Measurements from ENCODE around the gene DDX60.
A peak's percentile ranks its signal among the peaks of the same experiment; 100 is the strongest.
"Not testable (repeated sequence)": the region's sequence is repeated elsewhere in the genome, so short reads cannot be mapped to it uniquely, and the experiment has no call there.

DDX60 gene

GRCh38 chr4:168325591-168325990 lies 7.0 kb upstream of the DDX60 start:
- H3K27ac ChIP-seq (ENCODE audit: low read length): no peak overlapping the region
- H3K4me1 ChIP-seq (ENCODE audit: insufficient read depth, low read length): no peaks in the 10 kb centered on the region
- no peaks in the 10 kb centered on the region for H3K27me3 ChIP-seq (ENCODE audit: insufficient read depth, low read length)
- H3K36me3 ChIP-seq (ENCODE audit: insufficient read depth, low read depth, low read length): no peaks in the 10 kb centered on the region
- no peak overlapping the region for H3K4me3 ChIP-seq (ENCODE audit: low read length)
- no peaks in the 10 kb centered on the region for H3K9me3 ChIP-seq (ENCODE audit: insufficient read depth, low read depth, low read length)
- H3K9ac ChIP-seq (ENCODE audit: low read depth, low read length): no peak overlapping the region

- no peak overlapping the region for H3K4me3 ChIP-seq (ENCODE audit: low read length)
- peaks cover 10% of the 10 kb centered on the region for H3K4me1 ChIP-seq (ENCODE audit: insufficient read depth, low read length)
- no peak overlapping the region for H3K9ac ChIP-seq (ENCODE audit: low read depth, low read length)
- no peaks in the 10 kb centered on the region for H3K9me3 ChIP-seq (ENCODE audit: insufficient read depth, low read depth, low read length)
- no peak overlapping the region for H3K27ac ChIP-seq (ENCODE audit: low read length)
- H3K36me3 ChIP-seq (ENCODE audit: insufficient read depth, low read depth, low read length): no peaks in the 10 kb centered on the region
- peaks cover 7% of the 10 kb centered on the region; the same call in 1 of the 2 replicates for H3K27me3 ChIP-seq (ENCODE audit: insufficient read depth, low read length)
Observed at GRCh38 chr4:168321006-168321405, 2.5 kb upstream of the DDX60 start.

- Histone ChIP-seq H3K9ac (ENCODE audit: low read depth, low read length) (no peak overlapping the region), H3K4me3 (ENCODE audit: low read length) (peak overlapping the region; percentile 78; the same call in 1 of the 2 replicates), H3K9me3 (ENCODE audit: insufficient read depth, low read depth, low read length) (no peaks in the 10 kb centered on the region), H3K4me1 (ENCODE audit: insufficient read depth, low read length) (peaks cover 10% of the 10 kb centered on the region), H3K27me3 (ENCODE audit: insufficient read depth, low read length) (peaks cover 7% of the 10 kb centered on the region; the same call in 1 of the 2 replicates), H3K27ac (ENCODE audit: low read length) (no peak overlapping the region), H3K36me3 (ENCODE audit: insufficient read depth, low read depth, low read length) (no peaks in the 10 kb centered on the region)
Observed at GRCh38 chr4:168319486-168320019, 1.0 kb upstream of the DDX60 start.

DNA sequence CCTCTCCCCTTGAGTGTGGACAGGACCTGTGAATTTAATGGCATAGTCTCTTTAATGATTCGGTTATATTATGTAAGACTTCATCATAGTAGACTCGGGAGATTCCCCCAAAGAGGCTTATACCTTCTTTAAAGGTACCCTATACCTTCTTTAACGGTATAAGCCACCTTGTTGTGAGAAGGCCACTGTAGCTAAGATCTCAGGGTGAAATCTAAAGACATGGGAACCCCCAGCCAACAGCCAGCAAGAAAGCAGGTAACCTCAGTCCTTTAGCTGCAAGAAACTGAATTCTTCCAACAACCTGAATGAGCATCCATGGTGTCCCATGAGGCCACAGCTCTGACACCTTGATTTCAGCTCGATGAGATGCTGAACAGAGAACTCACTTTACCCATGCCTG lies 931 bp downstream of the DDX60 start:
- Histone ChIP-seq H3K9me3 (ENCODE audit: insufficient read depth, low read depth, low read length) (no peaks in the 10 kb centered on the region), H3K36me3 (ENCODE audit: insufficient read depth, low read depth, low read length) (no peaks in the 10 kb centered on the region), H3K9ac (ENCODE audit: low read depth, low read length) (no peak overlapping the region), H3K27me3 (ENCODE audit: insufficient read depth, low read length) (peaks cover 7% of the 10 kb centered on the region; the same call in 1 of the 2 replicates), H3K4me3 (ENCODE audit: low read length) (peak overlapping the region; percentile 78; the same call in 1 of the 2 replicates), H3K27ac (ENCODE audit: low read length) (no peak overlapping the region), H3K4me1 (ENCODE audit: insufficient read depth, low read length) (peaks cover 14% of the 10 kb centered on the region)

- Histone ChIP-seq H3K9ac (ENCODE audit: low read depth, low read length) (no peak overlapping the region), H3K4me3 (ENCODE audit: low read length) (no peak overlapping the region), H3K36me3 (ENCODE audit: insufficient read depth, low read depth, low read length) (no peaks in the 10 kb centered on the region), H3K9me3 (ENCODE audit: insufficient read depth, low read depth, low read length) (no peaks in the 10 kb centered on the region), H3K4me1 (ENCODE audit: insufficient read depth, low read length) (peaks cover 3% of the 10 kb centered on the region; the same call in 1 of the 2 replicates), H3K27ac (ENCODE audit: low read length) (no peak overlapping the region), H3K27me3 (ENCODE audit: insufficient read depth, low read length) (no peaks in the 10 kb centered on the region)
Observed at GRCh38 chr4:168309781-168310180, 8.8 kb downstream of the DDX60 start.

- H3K36me3 ChIP-seq (ENCODE audit: insufficient read depth, low read depth, low read length): no peaks in the 10 kb centered on the region
- H3K27ac ChIP-seq (ENCODE audit: low read length): no peak overlapping the region
- H3K27me3 ChIP-seq (ENCODE audit: insufficient read depth, low read length): no peaks in the 10 kb centered on the region
- no peaks in the 10 kb centered on the region for H3K9me3 ChIP-seq (ENCODE audit: insufficient read depth, low read depth, low read length)
- peaks cover under 1% of the 10 kb centered on the region; the same call in 1 of the 2 replicates for H3K4me1 ChIP-seq (ENCODE audit: insufficient read depth, low read length)
- no peak overlapping the region for H3K4me3 ChIP-seq (ENCODE audit: low read length)
- no peak overlapping the region for H3K9ac ChIP-seq (ENCODE audit: low read depth, low read length)
Observed at GRCh38 chr4:168308912-168309311, 9.6 kb downstream of the DDX60 start.

DNA sequence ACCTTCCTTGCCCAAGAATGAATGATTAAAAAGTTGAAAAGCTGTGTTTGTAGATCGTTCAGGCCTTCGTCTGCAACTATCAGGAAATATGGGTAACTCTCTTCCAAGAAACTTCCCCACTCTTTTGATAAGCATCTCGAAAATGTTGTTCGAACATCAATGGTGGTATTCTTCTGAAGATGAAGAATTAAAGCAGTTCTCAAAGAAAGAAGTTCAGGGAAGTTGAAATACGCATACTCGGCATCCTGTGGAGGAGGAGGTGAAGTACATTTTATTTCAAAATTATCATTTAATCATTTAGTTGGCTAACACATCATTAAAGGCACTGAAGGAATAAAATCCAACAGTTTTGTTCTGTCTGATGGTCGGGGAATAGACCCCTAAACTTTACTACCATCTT lies 12.1 kb downstream of the DDX60 start:
- Histone ChIP-seq H3K27ac (ENCODE audit: low read length) (no peak overlapping the region), H3K9ac (ENCODE audit: low read depth, low read length) (no peak overlapping the region), H3K9me3 (ENCODE audit: insufficient read depth, low read depth, low read length) (no peaks in the 10 kb centered on the region), H3K4me3 (ENCODE audit: low read length) (no peak overlapping the region), H3K36me3 (ENCODE audit: insufficient read depth, low read depth, low read length) (no peaks in the 10 kb centered on the region), H3K4me1 (ENCODE audit: insufficient read depth, low read length) (no peaks in the 10 kb centered on the region), H3K27me3 (ENCODE audit: insufficient read depth, low read length) (no peaks in the 10 kb centered on the region)

- Histone ChIP-seq H3K9ac (ENCODE audit: low read depth, low read length) (no peak overlapping the region), H3K9me3 (ENCODE audit: insufficient read depth, low read depth, low read length) (no peaks in the 10 kb centered on the region), H3K4me3 (ENCODE audit: low read length) (no peak overlapping the region), H3K4me1 (ENCODE audit: insufficient read depth, low read length) (no peaks in the 10 kb centered on the region), H3K27me3 (ENCODE audit: insufficient read depth, low read length) (no peaks in the 10 kb centered on the region), H3K27ac (ENCODE audit: low read length) (no peak overlapping the region), H3K36me3 (ENCODE audit: insufficient read depth, low read depth, low read length) (no peaks in the 10 kb centered on the region)
Observed at GRCh38 chr4:168304744-168305459, 13.7 kb downstream of the DDX60 start.

GRCh38 chr4:168303430-168303829 lies 15.1 kb downstream of the DDX60 start:
- not testable (repeated sequence) for H3K27me3 ChIP-seq (ENCODE audit: insufficient read depth, low read length); H3K9me3 ChIP-seq (ENCODE audit: insufficient read depth, low read depth, low read length); H3K4me1 ChIP-seq (ENCODE audit: insufficient read depth, low read length); H3K27ac ChIP-seq (ENCODE audit: low read length); H3K36me3 ChIP-seq (ENCODE audit: insufficient read depth, low read depth, low read length); H3K9ac ChIP-seq (ENCODE audit: low read depth, low read length); H3K4me3 ChIP-seq (ENCODE audit: low read length)

DNA sequence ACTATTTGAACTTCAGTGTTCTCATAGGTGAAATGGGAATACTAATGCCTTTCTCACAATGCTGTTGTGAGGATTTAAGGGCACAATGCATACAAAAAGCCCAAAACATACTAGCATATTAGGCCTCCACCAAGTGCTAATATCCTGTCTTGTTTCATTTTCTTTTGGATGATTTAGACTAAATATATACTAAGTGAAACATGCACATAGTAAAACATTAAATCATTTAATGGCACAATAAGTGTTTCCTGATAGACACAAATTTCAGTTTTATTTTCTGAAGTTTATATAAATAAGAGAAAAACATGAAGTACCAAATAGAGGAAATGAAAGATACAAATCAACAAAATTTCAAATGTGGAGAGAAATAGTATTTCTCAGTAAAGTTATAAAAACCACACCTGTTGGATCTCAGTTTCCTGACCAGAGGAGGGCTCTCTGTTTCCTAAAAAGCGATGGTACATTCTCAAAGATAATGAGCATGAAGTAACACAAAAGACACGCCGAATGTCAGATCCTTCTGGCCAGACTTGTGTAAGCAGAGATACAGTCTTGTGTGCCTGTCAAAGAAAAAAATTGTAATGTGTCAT lies 25.1 kb downstream of the DDX60 start:
- no peaks in the 10 kb centered on the region for H3K9me3 ChIP-seq (ENCODE audit: insufficient read depth, low read depth, low read length)
- H3K4me1 ChIP-seq (ENCODE audit: insufficient read depth, low read length): no peaks in the 10 kb centered on the region
- no peak overlapping the region for H3K4me3 ChIP-seq (ENCODE audit: low read length)
- H3K27ac ChIP-seq (ENCODE audit: low read length): no peak overlapping the region
- no peaks in the 10 kb centered on the region for H3K27me3 ChIP-seq (ENCODE audit: insufficient read depth, low read length)
- no peaks in the 10 kb centered on the region for H3K36me3 ChIP-seq (ENCODE audit: insufficient read depth, low read depth, low read length)
- no peak overlapping the region for H3K9ac ChIP-seq (ENCODE audit: low read depth, low read length)

DNA sequence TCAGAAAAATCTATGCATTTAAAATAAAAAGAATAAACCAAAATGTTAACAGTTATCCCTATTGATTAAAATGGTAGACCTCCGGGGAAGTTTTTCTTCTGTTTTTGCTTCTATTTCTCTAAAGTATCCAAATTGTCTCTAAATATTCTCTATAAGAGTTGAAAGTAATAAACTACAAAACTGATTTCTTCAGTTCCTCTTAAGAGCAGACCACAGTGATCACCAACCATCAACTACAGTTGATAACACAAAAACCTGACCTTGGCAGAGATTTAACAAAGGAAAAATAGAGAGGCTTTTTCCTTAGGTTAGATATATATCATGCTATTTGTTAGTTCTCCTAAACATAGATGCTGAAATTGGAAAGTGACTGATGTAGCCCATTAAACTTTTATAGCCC lies 27.3 kb downstream of the DDX60 start:
- no peak overlapping the region for H3K27ac ChIP-seq (ENCODE audit: low read length)
- no peak overlapping the region for H3K4me3 ChIP-seq (ENCODE audit: low read length)
- H3K36me3 ChIP-seq (ENCODE audit: insufficient read depth, low read depth, low read length): no peaks in the 10 kb centered on the region
- H3K27me3 ChIP-seq (ENCODE audit: insufficient read depth, low read length): no peaks in the 10 kb centered on the region
- no peaks in the 10 kb centered on the region for H3K9me3 ChIP-seq (ENCODE audit: insufficient read depth, low read depth, low read length)
- no peaks in the 10 kb centered on the region for H3K4me1 ChIP-seq (ENCODE audit: insufficient read depth, low read length)
- no peak overlapping the region for H3K9ac ChIP-seq (ENCODE audit: low read depth, low read length)

DNA sequence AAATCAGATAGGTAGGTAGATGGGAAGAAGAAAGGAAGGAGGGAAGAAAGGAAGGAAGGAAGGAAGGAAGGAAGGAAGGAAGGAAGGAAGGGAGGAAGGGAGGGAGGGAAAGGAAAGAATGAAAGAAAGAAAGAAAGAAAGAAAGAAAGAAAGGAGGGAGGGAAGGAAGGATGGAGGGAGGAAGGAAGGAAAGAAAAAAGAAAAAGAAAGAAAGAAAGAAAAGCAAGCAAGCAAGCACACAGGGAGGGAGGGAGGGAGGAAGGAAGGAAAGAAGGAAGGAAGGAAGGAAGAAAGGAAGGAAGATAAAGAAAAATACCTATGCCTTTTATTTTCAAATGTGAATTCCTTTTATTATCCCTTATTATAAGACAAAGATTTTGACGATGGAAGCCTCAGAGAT lies 32.7 kb downstream of the DDX60 start:
- H3K4me1 ChIP-seq (ENCODE audit: insufficient read depth, low read length); H3K27me3 ChIP-seq (ENCODE audit: insufficient read depth, low read length); H3K9me3 ChIP-seq (ENCODE audit: insufficient read depth, low read depth, low read length); H3K27ac ChIP-seq (ENCODE audit: low read length); H3K9ac ChIP-seq (ENCODE audit: low read depth, low read length); H3K4me3 ChIP-seq (ENCODE audit: low read length); H3K36me3 ChIP-seq (ENCODE audit: insufficient read depth, low read depth, low read length): not testable (repeated sequence)

All from iPS-20b (cell line).